HepG2 (cell line): ENCODE results near the gene RNF123. TPM values are rescaled to one million over a fixed set of nuclear protein-coding genes. Genes with fewer than 3 reads are reported as not detected.

ENCODE experiments used
- CAMTA2 ChIP-seq: sonication (generic); formaldehyde crosslinking; IDR thresholded peaks from 2 replicates; pipeline ENCODE4 v1.4.0; 2020; ENCODE audit warnings: mild to moderate bottlenecking, missing genetic modification reagents, borderline replicate concordance
- CENPT ChIP-seq: sonication (generic); formaldehyde crosslinking; IDR thresholded peaks from 2 replicates; pipeline ENCODE4 v1.8.0; 2022; ENCODE audit warnings: low read depth, mild to moderate bottlenecking, moderate library complexity, missing genetic modification reagents
- ESRRA ChIP-seq: sonication (generic); formaldehyde crosslinking; IDR thresholded peaks from 2 replicates; pipeline ENCODE4 v1.5.1; 2020; ENCODE audit warnings: mild to moderate bottlenecking, low read depth, missing genetic modification reagents
- IRF1 ChIP-seq: sonication (generic); formaldehyde crosslinking; IDR thresholded peaks from 2 replicates; pipeline ENCODE4 v1.4.0; 2020; ENCODE audit warnings: low read depth, mild to moderate bottlenecking, missing genetic modification reagents
- MXD4 ChIP-seq: IDR thresholded peaks from 2 replicates; pipeline ENCODE4 v1.6.1; 2016; ENCODE audit warnings: mild to moderate bottlenecking, missing biosample characterization, missing genetic modification reagents
- NFAT5 ChIP-seq: sonication (generic); formaldehyde crosslinking; IDR thresholded peaks from 2 replicates; pipeline ENCODE4 v1.4.0; 2020; ENCODE audit warnings: missing genetic modification reagents
- POLR2AphosphoS5 ChIP-seq: IDR thresholded peaks from 2 replicates; pipeline ENCODE4 v1.6.1; 2012; ENCODE audit warnings: low read depth, low read length
- PRDM15 ChIP-seq: sonication (generic); formaldehyde crosslinking; IDR thresholded peaks from 2 replicates; pipeline ENCODE4 v1.4.0; 2020; ENCODE audit warnings: missing genetic modification reagents
- SIX4 ChIP-seq: sonication (generic); formaldehyde crosslinking; IDR thresholded peaks from 2 replicates; pipeline ENCODE4 v1.4.0; 2020; ENCODE audit warnings: missing genetic modification reagents
- SP1 ChIP-seq, 2 experiments: fragments of 450-650 bp in 1 of 2; sonication (generic) in 1 of 2; formaldehyde crosslinking in 1 of 2; IDR thresholded peaks; 2 replicates each; pipeline versions ENCODE4 v1.4.0 to v1.6.1; 2016 to 2020; ENCODE audit warnings: missing genetic modification reagents in 1 of 2
- TBP ChIP-seq: sonication (generic); formaldehyde crosslinking; IDR thresholded peaks from 2 replicates; pipeline ENCODE4 v1.5.0; 2020; ENCODE audit warnings: missing genetic modification reagents
- ZBTB38 ChIP-seq: sonication (generic); formaldehyde crosslinking; IDR thresholded peaks from 2 replicates; pipeline ENCODE4 v1.5.1; 2020; ENCODE audit warnings: mild to moderate bottlenecking, missing genetic modification reagents
- ZBTB7B ChIP-seq: sonication (generic); formaldehyde crosslinking; IDR thresholded peaks from 2 replicates; pipeline ENCODE4 v1.4.0; 2020; ENCODE audit warnings: missing genetic modification reagents
- polyA plus RNA-seq, 8 experiments: library from polyadenylated mRNA; depleted of rRNA in 3 of 8; stranded (reverse) in 7 of 8; unstranded in 1 of 8; fragments of >200 nt; fragmentation: Illumina TruSeq in 4 of 8; extraction: Trizol in 4 of 8; gene quantifications; 2 replicates each; pipeline versions ENCODE4 v1.2.1 to v1.2.3, GENCODE V29; 2011 to 2016; ENCODE audit warnings: low read depth in 4 of 8, missing spikeins in 1 of 8, mixed read lengths in 1 of 8; ENCODE audit not compliant: insufficient read depth in 1 of 8
- total RNA-seq, 5 experiments: library from RNA; depleted of rRNA; stranded (reverse); fragments of >200 nt; fragmentation: Illumina TruSeq; extraction: Trizol; gene quantifications; 2 replicates each; pipeline ENCODE4 v1.2.3, GENCODE V29; 2016; ENCODE audit warnings: low read depth in 1 of 5
- TF ChIP-seq, protein P1 (sequence below): sonication (generic); formaldehyde crosslinking; IDR thresholded peaks from 2 replicates; pipeline ENCODE4 v1.9.0; 2021; ENCODE audit warnings: missing genetic modification reagents, borderline replicate concordance
- TF ChIP-seq, protein P2 (sequence below): sonication (generic); formaldehyde crosslinking; IDR thresholded peaks from 2 replicates; pipeline ENCODE4 v1.4.0; 2020; ENCODE audit warnings: missing genetic modification reagents, borderline replicate concordance

RNF123 gene
- total and polyA plus RNA-seq, 2 of the 13 experiments (the other 11 are each of a cell fraction or from before 2014, with no cell fraction given), result 29.9 to 82.2 TPM

DNA sequence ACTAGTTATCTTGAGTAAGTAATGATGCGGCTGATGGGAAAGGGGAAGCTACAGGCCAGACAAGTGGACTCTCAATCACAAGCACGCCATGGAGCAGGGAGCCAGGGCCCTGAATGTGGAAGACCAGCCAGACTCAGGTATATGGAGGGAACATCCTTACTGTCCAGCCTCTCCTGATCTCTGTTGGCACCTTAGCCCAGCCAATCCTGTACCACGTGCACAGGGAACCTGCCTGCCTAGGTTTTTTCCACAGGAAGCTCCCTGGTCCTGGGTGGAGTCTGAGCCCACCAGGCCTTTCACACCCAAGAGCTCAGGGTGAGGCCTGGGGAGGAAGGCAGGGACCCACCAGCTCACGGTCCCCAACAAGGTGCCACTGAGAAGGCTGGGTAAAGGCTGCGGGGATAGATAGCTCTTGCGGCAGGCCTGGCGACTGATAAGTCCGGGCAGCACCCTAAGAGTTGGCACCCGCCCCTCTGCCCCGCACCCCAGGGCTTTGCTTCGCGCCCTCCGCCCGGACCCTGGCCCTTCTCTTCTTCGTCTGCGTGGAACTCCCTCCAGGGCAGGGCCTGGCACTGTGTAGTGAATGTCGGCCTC is 16.1 kb upstream of the RNF123 start (continued):
- TF ChIP-seq CAMTA2 (peak; percentile 29; the same call in 1 of the 2 replicates), TBP (no peak), ESRRA (no peak), NFAT5 (CRISPR knock-in tag) (0 out of 2 replicates have a peak, but pooled peaks have one; percentile 65), SP1 (IDR thresholded peaks at IDR 0.05) (no peak), SP1 (CRISPR knock-in tag; IDR thresholded peaks at IDR 0.05) (no peak), ZBTB7B (no peak), POLR2AphosphoS5 (peak; percentile 10; the same call in 1 of the 2 replicates), SIX4 (CRISPR knock-in tag) (no peak), MXD4 (CRISPR knock-in tag) (peak; percentile 20; the same call in 1 of the 2 replicates), PRDM15 (CRISPR knock-in tag) (no peak), IRF1 (CRISPR knock-in tag) (no peak), CENPT (CRISPR knock-in tag) (peak; percentile 25; the same call in 1 of the 2 replicates), ZBTB38 (CRISPR knock-in tag) (no peak; the same call in 1 of the 2 replicates)
- TF ChIP-seq, protein P1, sequence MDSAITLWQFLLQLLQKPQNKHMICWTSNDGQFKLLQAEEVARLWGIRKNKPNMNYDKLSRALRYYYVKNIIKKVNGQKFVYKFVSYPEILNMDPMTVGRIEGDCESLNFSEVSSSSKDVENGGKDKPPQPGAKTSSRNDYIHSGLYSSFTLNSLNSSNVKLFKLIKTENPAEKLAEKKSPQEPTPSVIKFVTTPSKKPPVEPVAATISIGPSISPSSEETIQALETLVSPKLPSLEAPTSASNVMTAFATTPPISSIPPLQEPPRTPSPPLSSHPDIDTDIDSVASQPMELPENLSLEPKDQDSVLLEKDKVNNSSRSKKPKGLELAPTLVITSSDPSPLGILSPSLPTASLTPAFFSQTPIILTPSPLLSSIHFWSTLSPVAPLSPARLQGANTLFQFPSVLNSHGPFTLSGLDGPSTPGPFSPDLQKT, result no peak
- TF ChIP-seq, protein P2, sequence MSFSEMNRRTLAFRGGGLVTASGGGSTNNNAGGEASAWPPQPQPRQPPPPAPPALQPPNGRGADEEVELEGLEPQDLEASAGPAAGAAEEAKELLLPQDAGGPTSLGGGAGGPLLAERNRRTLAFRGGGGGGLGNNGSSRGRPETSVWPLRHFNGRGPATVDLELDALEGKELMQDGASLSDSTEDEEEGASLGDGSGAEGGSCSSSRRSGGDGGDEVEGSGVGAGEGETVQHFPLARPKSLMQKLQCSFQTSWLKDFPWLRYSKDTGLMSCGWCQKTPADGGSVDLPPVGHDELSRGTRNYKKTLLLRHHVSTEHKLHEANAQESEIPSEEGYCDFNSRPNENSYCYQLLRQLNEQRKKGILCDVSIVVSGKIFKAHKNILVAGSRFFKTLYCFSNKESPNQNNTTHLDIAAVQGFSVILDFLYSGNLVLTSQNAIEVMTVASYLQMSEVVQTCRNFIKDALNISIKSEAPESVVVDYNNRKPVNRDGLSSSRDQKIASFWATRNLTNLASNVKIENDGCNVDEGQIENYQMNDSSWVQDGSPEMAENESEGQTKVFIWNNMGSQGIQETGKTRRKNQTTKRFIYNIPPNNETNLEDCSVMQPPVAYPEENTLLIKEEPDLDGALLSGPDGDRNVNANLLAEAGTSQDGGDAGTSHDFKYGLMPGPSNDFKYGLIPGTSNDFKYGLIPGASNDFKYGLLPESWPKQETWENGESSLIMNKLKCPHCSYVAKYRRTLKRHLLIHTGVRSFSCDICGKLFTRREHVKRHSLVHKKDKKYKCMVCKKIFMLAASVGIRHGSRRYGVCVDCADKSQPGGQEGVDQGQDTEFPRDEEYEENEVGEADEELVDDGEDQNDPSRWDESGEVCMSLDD (CRISPR knock-in tag), result peak; percentile 51; the same call in 1 of the 2 replicates
